GM19193 (cell line): ENCODE data around the gene STK38.

ENCODE experiments used
- POLR2A ChIP-seq: IDR thresholded peaks from 4 replicates; pipeline ENCODE4 v1.6.1; 2011; ENCODE audit not compliant: insufficient read depth, insufficient read length; ENCODE audit errors: extremely low read depth

STK38 gene

DNA sequence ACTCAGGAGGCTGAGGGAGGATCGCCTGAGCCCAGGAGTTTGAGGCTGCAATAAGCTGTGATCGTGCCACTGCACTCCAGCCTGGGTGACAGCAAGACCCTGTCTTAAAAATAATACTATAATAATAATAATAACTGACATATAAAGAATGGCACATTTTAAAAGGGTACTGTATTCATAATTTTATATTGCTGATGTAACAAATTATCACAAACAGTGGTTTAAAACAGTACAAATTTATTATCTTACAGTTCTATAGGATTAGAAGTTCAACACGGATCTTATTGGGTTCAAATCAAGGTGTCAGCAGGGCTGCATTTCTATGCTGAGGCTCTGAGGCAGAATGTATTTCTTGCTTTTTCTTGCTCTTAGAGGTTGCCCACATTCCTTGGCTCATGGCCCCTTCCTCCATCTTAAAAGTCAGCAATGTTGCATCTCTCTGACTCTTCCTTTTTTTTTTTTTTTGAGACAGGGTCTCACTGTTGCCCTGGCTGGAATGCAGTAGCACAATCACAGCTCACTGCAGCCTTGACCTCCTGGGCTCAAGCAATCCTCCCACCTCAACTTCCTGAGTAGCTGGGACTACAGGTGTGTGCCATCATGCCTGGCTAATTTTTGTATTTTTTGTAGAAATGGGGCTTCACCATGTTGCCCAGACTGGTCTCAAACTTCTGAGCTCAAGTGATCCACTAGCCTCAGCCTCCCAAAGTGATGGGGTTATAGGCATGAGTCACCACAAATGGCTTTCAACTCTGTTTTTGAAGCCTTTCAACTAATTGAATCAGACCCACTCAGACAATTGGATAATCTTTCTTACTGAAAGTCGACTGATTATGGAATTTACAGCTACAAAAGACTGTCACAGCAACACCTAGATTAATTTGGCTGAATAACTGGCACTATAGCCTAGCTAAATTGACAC, 24.1 kb upstream of the STK38 start:
- TF ChIP-seq POLR2A, result no peak

DNA sequence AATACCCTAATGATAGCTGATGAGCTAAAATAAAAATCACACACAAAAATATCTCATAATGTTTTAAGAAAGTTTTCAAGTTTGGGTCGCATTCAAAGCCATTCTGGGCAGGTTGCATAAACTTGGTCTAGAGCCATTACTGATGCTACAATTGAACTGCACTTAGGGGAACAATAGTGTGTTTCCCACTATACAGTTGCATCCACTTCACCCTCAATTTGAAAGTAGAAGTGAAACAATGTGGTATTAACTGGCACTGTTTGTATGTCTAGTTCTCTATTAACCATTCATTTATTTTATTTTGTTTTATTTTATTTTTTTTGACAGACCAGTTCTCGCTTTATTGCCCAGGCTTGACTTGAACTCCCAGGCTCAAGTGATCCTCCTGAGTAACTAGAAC, 23.0 kb upstream of the STK38 start:
- TF ChIP-seq POLR2A, result no peak

DNA sequence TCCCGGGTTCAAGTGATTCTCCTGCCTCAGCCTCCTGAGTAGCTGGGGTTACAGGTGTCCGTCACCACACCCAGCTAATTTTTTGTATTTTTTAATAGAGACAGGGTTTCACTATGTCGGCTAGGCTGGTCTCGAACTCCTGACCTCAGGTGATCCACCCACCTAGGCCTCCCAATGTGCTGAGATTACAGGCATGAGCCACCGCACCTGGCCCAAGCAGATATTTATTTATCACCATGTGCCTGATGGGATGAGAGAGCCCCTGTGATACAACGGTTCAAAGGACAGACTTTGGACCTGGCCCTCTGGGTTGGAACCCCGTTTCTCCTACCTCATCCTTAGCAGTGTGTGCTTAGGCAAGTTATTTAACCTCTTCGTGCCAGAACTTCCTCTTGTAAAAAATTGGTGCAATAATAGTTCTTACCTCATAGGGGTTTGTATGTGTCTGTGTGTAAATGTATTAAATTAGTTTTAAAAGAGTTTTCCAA, 19.2 kb upstream of the STK38 start:
- TF ChIP-seq POLR2A, result no peak

DNA sequence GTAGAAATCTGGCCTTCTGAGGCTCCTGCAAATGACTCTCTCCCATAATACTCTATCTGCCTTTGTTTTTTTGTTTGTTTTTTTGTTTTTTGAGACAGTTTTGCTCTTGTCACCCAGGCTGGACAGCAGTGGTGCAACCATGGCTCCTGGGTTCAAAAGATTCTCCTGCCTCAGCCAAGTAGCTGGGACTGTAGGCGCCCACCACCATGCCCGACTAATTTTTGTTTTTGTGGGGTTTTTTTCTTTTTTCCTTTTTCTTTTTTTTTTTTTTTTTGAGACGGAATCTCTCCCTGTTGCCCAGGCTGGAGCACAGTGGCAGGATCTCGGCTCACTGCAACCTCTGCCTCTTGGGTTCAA, 16.6 kb upstream of the STK38 start:
- TF ChIP-seq POLR2A, result no peak

DNA sequence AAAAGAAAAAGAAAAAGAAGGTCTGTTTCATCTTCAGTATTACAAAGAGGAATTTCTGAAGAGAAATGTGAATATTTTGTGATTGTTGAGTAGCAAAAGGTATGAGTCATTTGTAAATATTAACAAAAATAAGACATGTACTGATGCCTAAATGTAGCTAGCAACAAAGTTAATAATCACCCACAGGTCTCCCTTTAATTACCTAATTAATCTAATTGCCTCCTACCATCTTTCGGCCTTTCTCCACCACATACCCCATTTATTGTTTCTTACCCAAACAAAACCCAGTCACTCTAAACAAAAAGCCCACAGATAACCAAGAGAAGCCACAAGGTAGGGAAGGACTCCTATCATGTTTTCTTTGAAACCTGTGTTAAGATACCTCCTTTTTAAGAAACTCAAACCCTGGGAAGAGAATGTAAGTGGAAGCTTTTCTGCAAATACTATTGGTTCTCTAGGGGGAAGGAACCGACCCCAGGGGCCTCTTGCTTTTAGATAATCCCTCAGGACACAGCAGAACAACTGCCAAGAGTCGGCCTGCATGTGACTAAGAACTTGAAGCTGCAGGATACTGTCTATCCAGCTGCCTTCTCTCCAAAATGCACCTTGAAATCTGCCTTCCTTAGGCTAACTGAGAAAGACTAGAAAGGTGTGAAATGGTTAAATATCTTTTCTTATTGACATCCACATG, 16.1 kb upstream of the STK38 start:
- TF ChIP-seq POLR2A, result no peak

DNA sequence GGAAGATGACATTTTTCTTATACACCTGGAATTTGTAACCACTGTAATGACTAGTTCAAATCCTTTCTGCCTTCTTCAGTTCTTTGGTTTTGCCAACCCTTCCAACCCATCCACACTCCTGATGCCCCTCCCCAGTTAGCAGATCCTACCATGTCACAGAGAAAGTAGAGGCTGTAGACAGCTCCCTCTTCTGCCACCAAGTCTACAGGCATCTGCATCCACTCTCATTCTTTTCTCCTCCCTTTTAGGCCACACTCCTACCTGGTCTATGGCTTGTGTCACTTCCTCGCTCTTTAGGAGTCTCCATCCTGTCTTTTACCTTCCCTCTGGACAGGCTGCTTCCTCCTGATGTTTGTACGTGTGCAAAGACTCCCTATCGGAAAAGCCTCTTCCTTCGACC, 13.5 kb upstream of the STK38 start:
- no peak for TF ChIP-seq POLR2A

DNA sequence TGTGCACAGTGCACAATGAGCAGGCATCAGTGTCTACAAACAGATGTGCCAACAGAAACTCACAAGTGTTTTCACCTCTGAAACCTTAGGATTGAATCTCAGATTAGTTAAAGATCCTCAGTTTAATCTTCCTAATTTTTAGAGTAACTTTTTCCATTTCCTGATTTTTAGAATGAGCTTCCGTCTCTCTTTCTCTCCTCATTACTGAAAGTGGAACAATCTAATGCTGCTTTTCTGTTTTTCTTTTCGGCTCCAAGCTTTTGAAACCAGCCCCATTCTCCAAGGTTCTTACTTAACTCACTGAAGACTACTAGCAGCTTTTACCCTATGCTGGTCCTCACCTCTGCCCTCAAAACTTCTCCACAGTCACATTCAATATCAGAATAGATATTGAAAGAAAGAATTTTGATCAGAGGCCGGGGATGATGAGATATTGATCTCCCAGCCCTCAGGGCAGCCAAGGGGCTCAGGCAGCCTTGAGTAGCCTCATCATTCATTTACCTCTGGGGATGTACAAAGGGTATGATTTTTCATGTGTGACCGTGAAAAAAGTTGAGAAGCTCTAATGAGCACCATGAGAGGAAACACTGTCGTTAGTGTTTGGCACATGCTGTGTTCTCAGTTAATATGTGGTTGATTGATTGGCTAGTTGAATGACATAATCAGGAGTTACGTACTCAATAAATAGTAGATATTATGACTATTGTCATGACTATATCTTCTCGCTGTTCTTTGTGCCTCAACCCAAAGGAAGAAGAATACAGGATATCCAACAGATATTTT, 11.9 kb upstream of the STK38 start:
- TF ChIP-seq POLR2A, result no peak

DNA sequence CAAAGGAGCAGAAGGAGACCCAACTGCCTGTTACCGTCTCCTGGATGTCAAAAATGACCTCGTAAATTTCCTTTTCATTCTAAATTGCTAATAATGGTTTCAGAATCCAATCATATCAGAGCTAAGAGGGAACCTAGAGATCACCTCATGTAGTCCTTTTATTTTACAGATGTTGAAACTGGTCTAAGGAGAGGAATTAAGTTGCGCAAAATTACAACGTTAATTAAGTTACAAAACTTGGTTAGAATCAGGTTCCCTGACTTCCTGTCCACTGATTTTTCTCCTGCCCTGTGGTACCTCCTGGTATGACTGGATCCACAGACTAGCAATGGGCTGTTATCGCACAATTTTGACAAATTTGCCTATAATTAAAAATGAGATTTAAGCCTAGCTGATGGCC, 9.0 kb upstream of the STK38 start:
- TF ChIP-seq POLR2A, result no peak

DNA sequence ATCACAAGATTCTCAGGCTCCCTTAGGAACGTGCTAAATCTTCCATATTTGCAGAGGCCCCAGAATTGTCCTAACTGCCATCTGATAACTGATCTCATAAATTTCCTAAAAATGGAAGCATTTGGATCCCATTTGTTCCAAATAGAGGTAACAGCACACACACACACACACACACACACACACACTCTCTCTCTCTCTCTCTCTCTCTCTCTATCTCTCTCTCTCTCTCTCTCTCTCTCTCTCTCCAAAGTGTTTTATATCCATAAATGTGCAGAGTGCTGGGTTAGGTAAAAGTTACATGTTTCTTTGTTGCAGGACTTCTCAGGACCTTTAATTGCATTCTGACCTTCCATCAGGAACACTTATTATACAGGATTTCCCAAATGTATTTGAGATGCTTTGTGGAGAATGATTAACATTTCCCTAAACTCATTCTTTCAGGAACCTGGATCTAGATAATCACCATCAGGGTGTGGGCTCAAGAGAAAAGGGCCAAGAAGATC, 8.5 kb upstream of the STK38 start:
- no peak for TF ChIP-seq POLR2A

DNA sequence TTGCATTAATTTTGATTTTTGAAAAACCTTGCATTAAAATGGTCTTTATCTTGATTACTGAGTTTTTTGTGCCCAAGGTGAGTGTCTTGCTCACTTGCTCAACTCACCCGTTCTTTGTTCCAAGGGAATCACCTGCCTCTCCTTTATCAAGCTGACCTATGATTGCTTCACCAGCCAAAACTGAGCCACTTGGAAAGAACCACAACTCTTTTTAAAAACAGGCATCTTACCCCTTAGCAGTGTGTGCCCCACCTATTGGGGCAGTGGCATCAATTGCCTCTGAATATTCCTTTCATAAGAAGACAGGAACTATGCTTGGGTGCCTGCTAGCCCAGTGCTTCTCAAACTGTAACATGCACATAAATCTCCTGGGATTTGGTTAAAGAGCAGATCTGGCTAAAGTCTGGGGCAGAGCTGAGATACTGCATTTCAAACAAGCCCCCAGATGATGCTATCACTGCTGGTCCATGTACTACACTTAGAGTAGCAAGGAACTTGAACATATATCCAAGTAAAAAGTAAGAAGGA, 3.3 kb upstream of the STK38 start:
- no peak for TF ChIP-seq POLR2A

DNA sequence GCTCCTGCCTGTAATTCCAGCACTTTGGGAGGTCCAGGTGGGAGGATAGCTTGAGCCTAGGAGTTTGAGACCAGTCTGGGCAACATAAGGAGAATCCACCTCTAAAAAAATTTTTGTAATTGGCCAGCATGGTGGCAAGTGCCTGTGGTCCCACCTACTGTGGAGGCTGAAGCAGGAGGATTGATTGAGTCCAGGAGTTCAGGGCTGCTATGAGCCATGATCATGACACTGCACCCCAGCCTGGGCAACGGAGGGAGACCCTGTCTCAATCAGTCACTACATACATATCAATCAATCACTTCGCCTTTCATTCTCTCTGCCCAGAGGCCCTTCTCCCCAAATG, 1.1 kb upstream of the STK38 start:
- no peak for TF ChIP-seq POLR2A

DNA sequence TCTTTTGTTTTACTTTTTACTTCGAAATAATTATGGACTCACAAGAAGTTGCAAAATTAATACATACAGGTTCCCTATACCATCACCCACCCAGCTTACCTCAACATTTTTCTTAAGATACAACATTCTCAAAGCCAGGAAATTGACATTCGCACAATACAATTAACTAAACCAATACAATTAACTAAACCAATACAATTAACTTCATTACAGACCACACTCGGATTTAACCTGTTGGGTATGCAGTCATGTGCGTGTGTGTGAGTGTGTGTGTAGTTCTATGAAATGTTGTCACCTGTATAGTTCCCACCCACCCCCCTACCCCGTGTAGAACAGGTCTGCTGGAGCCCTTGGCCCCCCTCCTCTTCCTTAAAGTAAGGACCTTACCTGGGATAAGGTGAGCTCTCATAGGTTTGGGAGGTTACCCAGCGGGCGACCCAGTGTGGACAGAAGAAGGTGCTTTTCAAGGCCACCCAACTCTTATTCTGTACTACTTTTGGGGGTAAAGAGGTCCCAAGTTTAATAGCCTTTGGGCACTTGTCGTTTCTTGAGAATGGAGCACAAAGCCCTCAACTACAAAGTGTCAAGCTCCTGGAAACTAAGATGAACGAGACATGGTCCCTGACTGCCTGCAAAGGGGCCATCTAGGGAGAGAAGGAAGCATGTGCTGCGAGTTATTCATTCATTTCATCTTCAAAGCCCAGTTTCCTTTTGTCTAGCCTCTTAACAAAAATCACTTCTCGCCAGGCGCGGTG, 544 bp upstream of the STK38 start:
- no peak for TF ChIP-seq POLR2A

DNA sequence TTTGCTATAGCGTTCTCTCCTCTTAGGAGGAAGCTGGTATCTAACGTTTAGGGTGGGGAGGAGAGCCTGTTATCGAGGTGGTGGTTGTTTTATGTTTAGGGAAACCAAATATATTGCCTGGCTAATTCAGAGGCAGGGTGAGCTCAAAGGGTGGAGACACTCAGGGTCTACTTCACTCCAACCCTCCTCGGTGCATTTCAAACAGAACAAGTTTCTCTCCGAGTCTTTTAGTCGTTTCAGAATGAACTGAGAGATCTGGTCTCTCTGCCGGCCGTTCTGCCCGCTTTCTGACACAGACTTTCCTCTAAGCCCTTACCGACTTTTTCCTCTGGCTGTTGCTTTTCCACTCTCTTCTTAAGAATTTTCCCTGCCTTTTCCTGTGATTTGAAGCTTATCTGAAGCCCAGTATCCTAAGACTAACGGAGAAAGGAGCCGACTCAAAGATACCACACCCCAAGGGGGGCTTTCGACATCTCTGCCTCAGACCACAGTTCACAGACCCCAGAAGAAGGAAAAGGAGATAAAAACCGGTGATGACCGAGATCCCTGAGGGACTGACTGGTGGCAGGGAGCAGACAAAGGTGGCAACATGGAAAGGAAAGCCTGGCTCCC, 865 bp downstream of the STK38 start:
- TF ChIP-seq POLR2A, result no peak

DNA sequence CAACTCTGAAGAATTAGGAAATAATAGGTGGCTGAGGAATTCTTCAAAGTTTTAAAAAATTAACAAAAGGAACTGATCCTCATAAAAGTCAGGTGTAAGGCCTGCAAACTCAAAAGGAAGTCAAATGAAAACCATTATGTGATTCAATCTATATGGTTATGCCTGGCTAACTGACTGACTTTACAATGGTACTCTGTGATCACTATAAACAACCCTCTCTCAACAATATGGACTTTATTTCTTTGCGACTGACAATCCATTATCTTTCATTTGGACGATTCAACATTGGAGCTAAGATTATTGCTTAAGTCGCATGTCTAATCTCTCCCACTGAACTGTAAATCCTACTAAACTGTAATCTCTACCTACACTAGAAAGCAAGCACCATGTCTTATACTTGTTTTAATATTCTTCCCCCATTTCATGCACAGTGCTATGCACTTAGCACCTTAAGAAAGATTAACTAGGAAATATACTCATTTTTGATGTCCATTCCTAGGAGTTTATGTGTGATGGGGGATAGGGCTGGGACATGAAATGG, 1.4 kb downstream of the STK38 start:
- no peak for TF ChIP-seq POLR2A
